NCI-H524 treated with DMSO at 0.1 percent for 48 hours (cell line): ENCODE measurements around the gene NAALADL1.
"Not testable (repeated sequence)": the region's sequence is repeated elsewhere in the genome, so short reads cannot be mapped to it uniquely, and the experiment has no call there.

Experiments used
- DNase-seq: peaks from one replicate; lab custom pipeline; 2025; lab: John Stamatoyannopoulos, UW

Gene NAALADL1

GRCh38 chr11:65013130-65013887 is 45.0 kb downstream of the NAALADL1 start:
- peak; percentile 57 for DNase-seq

GRCh38 chr11:65008873-65009272 is 49.5 kb downstream of the NAALADL1 start:
- no peak for DNase-seq

- no peak for DNase-seq
Observed at GRCh38 chr11:65008016-65008415, 50.3 kb downstream of the NAALADL1 start.

GRCh38 chr11:65003968-65004367 is 54.4 kb downstream of the NAALADL1 start:
- DNase-seq = not testable (repeated sequence)

- DNase-seq = no peak
Observed at GRCh38 chr11:65003282-65003681, 55.1 kb downstream of the NAALADL1 start.

- DNase-seq = no peak
Observed at GRCh38 chr11:65002706-65003105, 55.6 kb downstream of the NAALADL1 start.

- no peak for DNase-seq
Observed at GRCh38 chr11:64999478-64999877, 58.9 kb downstream of the NAALADL1 start.

GRCh38 chr11:64998690-64999431 is 59.5 kb downstream of the NAALADL1 start:
- DNase-seq = no peak

- DNase-seq = no peak
Observed at GRCh38 chr11:64998141-64998540, 60.2 kb downstream of the NAALADL1 start.

GRCh38 chr11:64996710-64997380 is 61.5 kb downstream of the NAALADL1 start, which contains the start of gene BATF2:
BATF2 (minus strand) TSS chr11:64996971; CDS start chr11:64996914, 57 bp downstream.
- DNase-seq = peak; percentile 80

GRCh38 chr11:64996327-64996709 is 62.0 kb downstream of the NAALADL1 start:
- DNase-seq = no peak
